ENCODE data around the gene VAV2.
"Not testable (repeated sequence)": the region's sequence is repeated elsewhere in the genome, so short reads cannot be mapped to it uniquely, and the experiment has no call there.

VAV2 gene

DNA sequence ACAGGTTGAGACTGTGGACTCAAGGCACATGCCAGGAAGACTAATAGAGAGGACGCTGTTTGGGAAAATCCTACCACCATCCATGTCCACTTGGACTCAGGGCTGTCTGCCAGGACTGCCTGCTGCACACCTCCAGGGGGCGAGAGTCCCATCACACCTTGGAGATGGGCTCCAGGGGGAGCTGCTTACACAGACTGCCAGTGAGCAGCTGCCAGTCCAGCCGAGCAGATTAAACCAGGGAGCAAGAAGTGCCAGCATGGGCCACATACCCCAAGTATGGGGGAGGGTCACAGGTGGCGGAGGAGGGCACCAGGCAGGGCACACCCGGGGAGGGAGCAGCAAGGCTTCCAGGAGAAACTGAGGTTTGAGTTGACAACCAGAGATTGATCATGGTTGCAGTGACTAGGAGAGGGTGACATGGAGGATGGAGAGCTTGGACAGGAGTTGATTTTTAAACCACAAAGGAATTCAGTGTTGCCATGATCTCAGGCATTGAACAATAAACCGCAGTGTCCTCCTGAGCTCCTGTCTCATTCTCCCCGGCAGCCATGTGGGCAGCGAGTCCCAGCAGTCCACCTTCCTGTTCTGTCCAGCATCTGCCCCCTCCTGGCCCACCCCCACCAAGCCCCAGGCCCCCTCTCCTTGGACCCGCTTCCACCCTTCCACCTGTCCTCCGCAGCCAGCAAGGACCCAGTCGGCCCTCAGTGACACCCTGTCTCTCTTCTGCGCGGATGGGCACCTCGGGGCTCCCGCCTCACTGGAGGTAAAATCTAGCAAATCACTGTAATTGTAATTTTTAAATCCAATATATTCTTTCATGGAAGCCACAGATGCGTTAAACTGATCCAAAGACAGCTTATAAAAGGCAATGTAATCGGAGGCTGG is 3.1 kb upstream of the VAV2 start:
- no peak for DNase-seq

DNA sequence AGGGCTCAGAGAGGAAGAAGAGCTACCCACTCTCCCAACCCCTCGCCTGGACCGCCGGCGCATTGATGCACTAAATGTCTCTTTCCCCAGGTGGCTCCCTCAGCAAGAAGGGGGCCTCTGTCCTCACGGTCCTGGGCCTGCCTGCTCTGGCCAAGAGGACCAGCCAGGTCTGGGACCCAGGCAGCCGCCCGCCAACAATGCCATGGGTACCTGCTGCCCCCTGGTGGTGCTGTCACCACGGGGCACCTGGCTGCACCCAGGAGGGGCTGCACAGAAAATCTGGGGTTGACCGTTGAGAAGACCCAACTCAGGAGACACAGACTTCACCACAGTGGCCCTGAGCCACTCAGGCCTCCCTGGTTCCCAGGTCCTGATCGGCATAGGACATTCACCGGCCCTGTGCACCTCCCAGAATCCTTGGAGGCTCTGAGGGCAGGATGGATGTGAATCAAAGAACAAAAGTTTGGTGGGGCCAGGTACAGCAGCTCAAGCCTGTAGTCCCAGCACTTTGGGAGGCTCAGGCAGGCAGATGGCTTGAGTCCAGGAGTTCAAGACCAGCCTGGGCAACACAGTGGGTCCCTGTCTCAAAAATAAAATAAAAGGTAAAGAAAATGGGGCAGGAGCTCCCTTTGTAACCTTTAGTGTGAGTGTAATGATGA is 2.4 kb upstream of the VAV2 start:
- DNase-seq: peak; percentile 10 to 16

DNA sequence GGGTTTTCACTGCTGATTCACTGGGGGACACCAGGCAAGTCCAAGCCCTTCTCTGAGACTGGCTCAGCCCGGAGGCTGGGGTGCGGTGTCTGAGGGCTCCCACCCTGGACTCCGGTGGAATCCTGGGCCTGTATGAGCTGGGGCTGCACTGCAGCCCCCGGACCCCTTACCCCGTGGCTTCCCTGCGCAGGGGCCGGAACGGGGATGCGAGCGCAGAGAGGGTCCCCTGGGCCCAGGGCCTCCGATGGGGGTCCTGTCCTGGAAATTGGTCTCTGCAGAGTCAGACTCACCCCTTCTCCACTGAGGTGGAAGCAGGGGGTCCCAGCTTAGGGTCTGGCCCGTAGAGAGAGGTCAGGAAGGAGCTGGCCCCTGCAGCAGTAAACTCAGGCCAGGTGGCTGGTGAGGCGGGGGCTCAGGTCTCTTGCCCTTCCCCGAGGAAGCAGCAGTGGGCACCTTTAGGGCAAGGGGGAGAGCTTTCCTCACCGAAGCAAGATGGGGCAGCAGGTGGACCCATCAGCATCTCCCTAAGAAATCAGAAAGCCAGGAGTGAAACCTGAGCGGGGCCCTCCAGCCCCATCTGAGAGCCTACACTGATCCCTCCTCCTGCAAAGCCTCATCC is 1.6 kb upstream of the VAV2 start:
- DNase-seq: no peak

DNA sequence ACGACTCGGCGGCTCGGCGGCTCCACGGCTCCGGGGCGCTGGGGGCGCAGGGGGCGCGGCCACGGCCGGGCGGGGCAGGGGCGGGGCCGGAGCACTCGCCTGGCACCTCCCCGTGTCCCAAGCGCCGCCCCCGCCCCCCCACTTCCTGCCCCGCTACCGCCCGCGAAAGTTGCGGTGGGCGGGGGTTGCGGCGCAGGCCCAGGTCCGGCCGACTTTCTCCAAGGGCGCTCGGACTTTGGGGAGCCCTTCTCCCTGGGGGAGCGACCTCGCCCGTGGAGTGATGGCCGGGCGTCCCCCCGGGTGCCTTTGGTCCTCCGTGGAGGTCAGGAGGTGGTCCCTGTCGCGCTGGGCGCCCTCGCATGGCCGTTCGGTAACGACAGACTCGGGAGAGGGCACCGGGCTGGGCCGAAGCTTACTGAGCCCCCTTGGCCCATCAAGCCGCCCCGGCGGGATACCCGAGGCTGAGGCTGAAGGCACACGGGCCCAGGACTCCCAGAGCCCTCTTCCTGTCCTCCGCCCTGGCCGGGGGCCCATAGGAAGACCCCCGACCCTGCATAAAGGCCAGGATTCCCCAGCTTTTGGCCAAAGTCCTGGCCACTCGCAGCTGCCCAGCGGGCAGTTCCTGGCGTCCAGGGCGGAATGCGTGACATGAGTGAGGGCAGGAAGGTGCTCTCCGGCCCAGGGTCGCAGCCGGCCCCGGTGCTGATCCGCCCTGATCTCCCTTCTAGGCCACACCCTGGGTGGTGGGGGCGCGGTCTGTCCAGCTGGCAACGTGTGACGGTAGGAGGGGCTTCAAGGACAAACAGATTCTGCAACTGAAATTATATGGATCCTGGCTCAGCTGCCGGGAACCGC is 883 bp upstream of the VAV2 start:
- peak in 1 of 2 experiments; percentile 26 for DNase-seq

DNA sequence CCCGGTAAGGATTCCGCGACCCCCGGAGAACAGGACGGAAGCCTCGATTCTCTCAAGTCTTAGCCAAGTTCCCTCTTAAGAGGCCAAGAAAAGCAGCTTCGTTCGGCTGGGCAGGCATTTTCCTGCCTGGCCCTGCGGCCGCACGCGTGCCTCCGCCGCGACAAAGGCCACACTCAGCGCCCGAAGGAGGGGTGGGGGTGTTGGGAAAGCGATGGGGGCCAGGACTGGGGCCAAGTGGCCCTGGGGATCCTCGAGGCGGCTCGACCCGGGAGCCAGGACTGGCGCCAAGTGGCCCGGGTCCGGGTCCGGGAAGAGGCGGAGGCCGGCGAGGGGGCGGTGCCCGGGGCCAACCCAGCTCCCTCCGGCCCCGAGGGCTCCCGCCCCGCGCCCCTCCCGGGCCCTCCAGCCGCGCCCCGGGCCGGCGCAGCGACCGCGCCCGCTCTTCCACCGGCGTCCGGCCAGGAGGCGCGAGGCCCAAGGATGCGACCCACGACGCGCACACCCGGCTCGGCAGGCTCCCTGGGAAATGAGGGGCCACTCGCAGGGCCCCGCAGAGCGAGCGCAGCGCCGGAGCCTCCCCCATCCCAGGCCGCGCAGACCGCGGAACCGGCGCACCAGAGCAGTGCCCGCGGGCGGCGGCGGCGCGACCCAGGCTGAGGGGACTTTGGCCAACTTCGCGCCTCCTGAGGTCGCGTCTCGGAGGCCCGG is 756 bp downstream of the VAV2 start:
- no peak for DNase-seq

DNA sequence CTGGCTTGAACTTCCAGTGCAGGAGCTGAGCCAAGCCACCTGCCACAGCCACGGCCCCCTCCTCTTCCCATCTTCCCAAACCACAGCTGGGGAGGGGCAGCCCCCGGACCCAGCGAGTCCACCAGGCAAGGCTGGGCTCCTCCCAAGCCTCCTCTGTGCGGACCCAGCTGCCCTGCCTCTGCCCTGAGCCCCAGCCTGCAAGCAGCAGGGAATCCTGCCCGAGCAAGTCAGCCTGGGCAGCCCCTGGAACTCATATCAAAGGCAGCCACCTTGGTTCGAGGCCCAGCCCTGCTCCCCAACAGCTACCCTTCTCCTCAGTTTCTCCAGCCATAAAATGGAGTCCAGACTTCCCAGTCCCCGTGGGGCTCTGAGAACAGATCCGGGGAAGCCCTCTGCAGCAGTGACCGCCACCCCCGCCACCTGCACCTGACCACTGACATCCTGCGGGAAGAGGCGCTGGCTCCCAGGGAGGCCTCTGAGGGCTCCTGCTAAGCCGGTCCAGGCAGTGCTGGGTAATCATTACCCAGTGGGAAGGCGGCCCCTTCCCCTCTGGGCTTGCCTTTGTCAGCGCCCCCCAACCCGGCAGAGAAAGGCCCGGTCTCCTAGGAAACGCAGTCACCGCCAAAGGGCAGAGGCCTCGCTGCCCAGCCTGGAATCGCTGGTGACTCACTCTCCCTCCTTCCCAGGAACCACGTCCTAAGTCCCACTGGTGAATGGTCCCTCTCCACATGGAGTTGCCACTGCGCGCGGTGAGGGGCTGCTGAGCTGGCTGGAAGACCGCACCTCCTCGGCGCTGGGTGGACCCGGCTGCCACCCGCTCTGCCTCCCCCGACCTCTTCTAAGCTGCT is 1.5 kb downstream of the VAV2 start:
- DNase-seq: no peak

DNA sequence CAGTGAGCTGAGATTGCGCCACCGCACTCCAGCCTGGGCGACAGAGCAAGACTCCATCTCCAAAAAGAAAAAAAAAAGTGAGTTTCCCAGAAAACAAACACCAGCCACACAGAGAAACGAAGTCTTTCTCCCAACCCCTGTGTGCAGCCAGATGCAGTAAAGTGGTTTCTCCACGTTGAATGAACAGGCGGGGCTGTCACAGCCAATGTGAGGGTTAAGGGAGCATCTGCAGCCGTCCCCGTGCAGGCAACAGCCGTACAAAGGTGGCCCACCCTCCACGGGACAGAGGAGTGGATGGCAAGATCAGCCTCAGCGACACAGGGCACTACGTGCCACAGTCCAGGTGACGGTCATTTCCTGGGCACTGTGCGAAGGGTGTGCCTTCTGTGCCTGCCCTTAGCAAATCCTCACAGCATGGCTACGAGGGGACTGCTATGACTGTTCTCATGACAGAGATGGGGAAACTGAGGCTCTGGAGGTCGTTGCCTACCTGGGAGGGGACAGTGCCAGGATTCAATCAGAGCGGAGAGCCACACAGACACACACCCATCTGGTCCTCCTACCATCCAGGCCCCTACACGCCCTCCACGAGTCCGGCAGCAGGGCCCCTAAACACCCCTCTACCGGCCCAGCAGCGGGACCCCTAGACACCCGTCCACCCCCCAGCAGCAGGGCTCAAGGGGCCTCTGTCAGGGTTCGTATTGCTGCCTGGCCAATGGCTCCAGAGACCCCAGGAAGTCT is 2.3 kb downstream of the VAV2 start:
- no peak for DNase-seq

DNA sequence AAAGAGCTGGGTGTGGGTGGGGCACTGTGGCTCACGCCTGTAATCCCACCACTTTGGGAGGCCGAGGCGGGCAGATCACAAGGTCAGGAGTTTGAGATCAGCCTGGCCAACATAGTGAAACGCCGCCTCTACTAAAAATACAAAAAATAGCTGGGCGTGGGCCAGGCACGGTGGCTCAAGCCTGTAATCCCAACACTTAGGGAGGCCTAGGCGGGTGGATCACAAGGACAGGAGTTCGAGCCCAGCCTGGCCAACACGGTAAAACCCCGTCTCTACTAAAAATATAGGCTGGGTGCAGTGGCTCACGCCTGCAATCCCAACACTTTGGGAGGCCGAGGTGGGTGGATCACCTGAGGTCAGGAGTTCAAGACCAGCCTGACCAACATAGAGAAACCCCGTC is 3.4 kb downstream of the VAV2 start:
- DNase-seq: not testable (repeated sequence)

DNA sequence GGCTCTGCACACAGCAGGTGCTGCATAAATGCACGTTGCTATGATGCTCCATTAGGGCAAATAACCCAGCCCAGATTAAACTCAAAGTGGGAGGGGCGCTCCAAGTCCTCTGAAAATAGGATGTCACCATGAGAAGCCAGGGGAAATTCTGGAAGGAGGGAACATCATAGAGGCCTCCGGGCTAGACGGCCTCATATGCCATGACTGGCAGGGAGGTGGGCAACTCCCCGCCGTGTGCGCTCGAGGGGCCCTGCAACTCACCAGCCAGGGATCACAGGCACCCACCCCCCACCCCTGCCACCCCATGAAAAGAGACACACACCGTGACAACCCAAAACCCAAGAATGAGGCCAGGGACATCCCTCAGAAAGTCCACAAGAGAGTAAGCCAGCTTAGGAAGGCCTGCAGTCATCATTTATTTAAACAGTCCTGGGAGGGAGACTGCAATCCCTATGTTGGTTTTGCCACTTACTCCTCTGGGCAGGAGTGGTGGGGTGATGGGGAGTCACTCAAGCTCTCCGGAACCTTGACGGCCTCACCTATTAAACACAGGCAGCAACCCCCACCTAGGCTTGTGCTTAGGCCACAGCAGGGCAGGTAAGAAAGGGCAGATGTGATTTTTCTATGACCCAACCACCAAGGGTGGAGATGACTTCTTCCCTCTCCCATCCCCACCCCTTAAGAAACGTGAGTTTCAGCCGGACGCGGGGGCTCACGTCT is 4.0 kb downstream of the VAV2 start:
- DNase-seq: no peak

DNA sequence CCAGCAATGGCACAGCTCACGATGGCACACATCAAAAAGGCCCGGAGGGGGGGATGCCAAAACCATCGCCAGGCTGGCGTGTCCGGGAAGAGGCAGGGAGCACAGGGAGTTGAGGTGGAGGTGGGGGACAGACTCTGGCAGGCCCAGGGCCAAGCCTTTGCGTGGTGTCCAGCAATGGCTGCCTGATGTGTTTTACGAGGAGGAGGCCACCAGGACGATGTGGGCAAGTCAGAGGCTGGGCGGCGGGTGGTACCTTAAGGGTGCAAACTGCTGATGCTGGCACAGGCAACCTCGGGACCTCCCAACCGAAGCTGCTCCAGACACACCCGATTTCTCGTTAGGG is 4.7 kb downstream of the VAV2 start:
- no peak for DNase-seq

DNA sequence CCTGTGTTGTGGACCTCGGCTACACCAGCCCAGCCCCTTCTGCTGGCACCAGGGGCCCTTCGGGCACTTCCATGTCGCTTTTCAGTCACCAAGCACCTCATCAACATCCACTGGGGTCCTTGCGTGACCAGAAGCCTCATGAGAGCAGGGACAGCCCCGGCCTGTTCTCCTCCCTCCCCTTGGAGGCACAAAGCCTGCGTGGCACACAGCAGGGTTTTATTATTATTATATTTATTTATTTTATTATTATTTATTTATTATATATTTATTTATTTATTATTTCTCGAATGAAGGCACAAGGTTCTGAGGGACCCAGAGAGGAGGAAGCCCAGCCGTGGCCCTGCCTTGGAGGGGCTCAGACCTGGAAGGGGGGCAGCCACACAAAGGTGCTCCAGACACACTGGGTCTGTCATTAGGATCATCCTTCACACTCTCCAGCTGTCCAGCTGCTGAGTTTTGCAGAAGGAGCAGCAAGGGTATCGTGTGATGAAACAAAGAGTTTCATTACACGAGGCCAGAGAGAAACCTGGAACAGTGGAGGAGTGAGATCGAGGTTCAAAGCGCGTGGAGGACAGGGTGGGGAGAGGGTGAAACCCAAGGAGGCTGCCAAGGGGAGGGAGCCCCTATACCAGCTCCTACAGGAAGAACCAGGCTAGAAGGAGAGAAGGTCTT is 5.2 kb downstream of the VAV2 start:
- no peak for DNase-seq

DNA sequence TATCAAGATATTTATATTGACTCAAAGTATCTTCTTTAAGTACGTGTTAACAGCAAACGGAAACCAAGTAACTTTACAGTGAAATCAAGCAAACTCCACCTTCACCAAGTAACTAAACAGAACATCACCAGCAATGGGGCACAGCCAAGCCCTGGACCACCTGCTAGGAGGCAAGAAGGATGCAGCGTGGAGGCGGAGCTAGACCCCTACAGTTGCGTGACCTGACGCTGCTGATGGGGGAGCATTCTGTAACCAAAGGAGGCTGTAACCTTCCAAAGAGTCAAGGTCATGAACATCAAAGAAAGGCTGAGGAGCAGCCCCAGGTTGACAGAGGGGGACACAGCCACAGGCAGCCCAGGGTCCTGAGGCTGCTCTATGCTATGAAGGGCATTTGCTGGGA is 6.1 kb downstream of the VAV2 start:
- no peak for DNase-seq

DNA sequence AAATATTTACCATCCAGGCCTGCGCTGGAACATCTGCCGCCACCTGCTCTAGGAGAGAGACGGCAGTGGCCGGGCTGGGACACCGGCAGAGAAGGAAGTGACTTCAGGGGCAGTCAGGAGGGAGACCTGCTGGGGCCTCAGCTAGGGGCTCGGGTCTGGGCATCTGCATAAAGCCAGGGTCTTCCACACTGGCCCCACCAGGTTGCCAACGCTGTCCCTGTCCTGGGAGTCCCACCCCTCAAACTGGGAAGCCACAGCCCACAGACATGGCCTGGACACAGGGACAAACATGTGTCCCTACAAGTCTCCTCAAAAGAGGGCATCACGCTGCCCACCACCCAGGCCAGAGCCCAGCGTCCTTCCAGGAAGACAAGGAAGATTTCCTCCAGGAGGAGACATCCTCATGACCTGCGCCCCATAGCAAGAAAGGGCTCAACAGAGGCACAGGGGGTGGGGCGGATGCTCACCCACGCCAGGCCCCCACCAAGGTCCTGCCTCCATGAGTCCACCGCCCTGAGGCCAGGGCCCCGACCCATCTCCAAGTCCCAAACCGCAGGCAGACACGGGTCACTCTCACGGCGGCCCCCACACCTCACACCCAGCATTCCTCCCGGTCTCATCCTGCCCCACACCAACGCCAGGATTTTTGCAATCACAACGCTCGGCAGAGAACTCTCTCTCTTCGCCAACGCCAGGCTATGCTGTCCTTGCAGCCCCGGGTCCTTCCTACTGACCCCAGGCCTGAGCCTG is 9.0 kb downstream of the VAV2 start:
- DNase-seq: no peak

DNA sequence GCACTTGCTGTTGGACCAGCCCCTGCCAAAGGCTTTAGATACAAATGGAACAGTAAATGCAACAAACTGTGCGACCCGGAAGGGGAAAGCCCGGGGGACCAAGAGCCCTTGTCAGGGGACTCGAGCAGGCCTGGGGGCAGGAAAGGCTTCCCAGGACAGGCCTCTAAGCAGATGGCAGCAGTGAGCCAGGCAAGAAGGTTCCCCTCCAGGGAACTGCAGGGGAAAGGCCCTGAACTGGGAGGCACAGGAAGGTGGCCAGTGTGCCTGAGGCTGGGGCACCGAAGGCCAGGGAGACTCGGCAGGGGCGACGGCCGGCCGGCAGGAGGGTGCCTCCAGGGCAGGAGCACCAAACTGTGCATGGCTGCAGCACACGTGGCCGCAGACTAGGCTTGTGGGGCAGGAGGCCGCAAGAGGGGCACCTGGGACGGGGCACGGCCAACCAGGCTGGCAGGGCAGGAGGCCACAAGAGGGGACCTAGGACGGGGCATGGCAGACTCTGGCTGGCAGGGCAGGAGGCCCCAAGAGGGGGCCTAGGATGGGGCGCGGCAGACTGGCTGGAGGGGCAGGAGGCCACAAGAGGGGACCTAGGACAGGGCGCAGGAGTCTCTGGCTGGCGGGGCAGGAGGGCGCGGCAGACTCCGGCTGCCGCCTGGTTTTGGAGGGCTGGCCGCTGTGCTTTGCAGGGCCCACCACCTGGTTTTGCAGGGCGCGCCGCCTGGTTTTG is 10.0 kb downstream of the VAV2 start:
- DNase-seq: no peak

DNA sequence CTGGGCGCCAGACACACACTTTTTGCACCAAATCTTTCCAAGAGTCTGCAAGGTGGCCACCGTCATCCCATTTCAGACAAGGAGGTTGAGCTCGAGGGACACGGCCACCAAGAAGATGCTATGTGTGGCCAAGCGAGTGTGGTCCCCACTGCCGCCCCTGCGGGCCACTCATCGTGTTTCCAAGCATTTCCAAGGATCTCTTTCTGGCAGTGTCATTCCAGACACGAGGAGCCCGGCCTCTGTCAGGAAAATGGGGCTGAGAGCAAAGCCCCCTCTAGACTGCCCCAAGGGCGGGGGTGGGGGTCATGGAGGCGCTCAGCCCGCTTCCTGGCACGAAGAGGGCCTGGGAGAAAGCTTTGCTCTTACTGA is 10.6 kb downstream of the VAV2 start:
- DNase-seq: no peak

DNA sequence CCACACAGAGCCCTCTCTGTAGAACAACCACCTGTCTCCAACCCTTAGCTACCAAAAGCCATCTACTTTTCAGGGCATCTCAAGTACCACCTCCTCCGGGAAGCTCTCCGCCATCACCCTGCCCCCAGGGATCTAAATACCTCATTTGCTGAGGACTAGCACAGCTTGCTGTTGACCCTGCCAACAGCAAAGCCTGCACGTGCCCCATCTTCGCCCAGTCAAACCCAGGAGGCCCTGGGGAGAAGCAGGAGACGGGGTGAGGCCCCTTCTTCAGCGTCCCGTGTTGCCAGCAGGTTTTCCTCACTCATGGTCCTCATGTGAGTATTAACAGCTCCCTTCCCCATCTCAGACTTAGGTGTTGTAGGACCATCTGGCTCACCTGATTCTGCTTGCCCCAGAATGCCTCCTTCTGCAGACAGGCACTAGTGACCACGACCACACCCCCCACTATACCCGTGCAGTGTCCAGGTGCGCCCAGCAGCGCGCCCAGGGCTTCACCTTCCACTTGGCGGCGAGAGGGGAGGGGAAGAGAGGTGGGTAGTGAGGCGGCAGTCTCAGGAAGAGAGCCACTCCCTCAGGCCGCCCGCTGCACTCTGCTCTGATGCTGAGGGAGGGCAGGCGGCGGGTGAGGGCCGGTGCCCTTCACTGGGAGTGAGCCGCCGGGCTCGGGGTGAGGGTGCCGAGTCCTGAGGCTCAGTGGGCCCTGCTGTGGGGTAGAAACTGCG is 11.1 kb downstream of the VAV2 start:
- DNase-seq: no peak
